IMR-90 (cell line): ENCODE measurements around the gene DUS2. TPM values are rescaled to one million over a fixed set of nuclear protein-coding genes. Genes with fewer than 3 reads are reported as not detected.
A peak's percentile ranks its signal among the peaks of the same experiment; 100 is the strongest.
"Not testable (repeated sequence)": the region's sequence is repeated elsewhere in the genome, so short reads cannot be mapped to it uniquely, and the experiment has no call there.

Experiments used
- ATAC-seq: fragments of 200-7000 bp; cut with Tn5 transposase; 2 replicates; pipeline ENCODE4 v1.9.1; 2020; ENCODE audit warnings: low read depth, mild to moderate bottlenecking, moderate library complexity
- BruUV-seq: library from RNA; stranded (reverse); fragments of 400-500 nt; replicated peaks from 2 replicates; lab custom pipeline; 2021; lab: Mats Ljungman, UMichigan
- CTCF ChIA-PET: fragments of 300-600 bp; formaldehyde crosslinking; extraction: SDS; loops from one replicate; lab custom pipeline; 2021; ENCODE audit warnings: antibody characterized with exemption; lab: Yijun Ruan, JAX
- POLR2A ChIA-PET: fragments of 300-600 bp; sonication (Branson Sonifier 250); formaldehyde crosslinking; loops from one replicate; lab custom pipeline; 2022; ENCODE audit warnings: antibody characterized with exemption; ENCODE audit not compliant: unreplicated experiment; lab: Charles Lee
- DNase-seq: peaks from one replicate; pipeline ENCODE4 v3.0.0; 2013
- H2AFZ ChIP-seq: replicated peaks from 2 replicates; pipeline ENCODE3; 2013; ENCODE audit warnings: low read length, mild to moderate bottlenecking; ENCODE audit not compliant: poor library complexity
- H2AK5ac ChIP-seq: 2 replicates; pipeline ENCODE4 v1.6.1; 2013; ENCODE audit warnings: low read depth, low read length, inconsistent platforms
- H2AK9ac ChIP-seq: replicated peaks from 2 replicates; pipeline ENCODE3; 2013; ENCODE audit warnings: mild to moderate bottlenecking, low read depth, low read length, moderate library complexity; ENCODE audit not compliant: poor library complexity
- H2BK120ac ChIP-seq: 2 replicates; pipeline ENCODE4 v1.6.1; 2013; ENCODE audit warnings: low read depth, low read length, inconsistent platforms
- H2BK15ac ChIP-seq: 3 replicates; pipeline ENCODE4 v1.6.1; 2013; ENCODE audit warnings: low read depth, low read length, inconsistent platforms
- H2BK20ac ChIP-seq: 2 replicates; pipeline ENCODE4 v1.6.1; 2013; ENCODE audit warnings: low read depth, mild to moderate bottlenecking, inconsistent platforms, low read length, moderate library complexity
- H2BK5ac ChIP-seq: 2 replicates; pipeline ENCODE4 v1.6.1; 2013; ENCODE audit warnings: mild to moderate bottlenecking, low read depth, low read length, inconsistent platforms; ENCODE audit not compliant: poor library complexity, severe bottlenecking
- H3K14ac ChIP-seq: replicated peaks from 2 replicates; pipeline ENCODE4 v1.6.1; 2013; ENCODE audit warnings: low read depth, low read length, inconsistent platforms
- H3K18ac ChIP-seq: 2 replicates; pipeline ENCODE4 v1.6.1; 2013; ENCODE audit warnings: low read depth, low read length, control low read depth
- H3K23ac ChIP-seq: 2 replicates; pipeline ENCODE4 v1.6.1; 2013; ENCODE audit warnings: low read depth, low read length, inconsistent platforms
- H3K27ac ChIP-seq: 2 replicates; pipeline ENCODE4 v1.5.1; 2013; ENCODE audit warnings: mild to moderate bottlenecking, control low read depth, low read length; ENCODE audit not compliant: insufficient read depth
- H3K27me3 ChIP-seq: 2 replicates; pipeline ENCODE4 v1.6.1; 2013; ENCODE audit warnings: low read length; ENCODE audit not compliant: control insufficient read depth, insufficient read depth
- H3K36me3 ChIP-seq: 2 replicates; pipeline ENCODE4 v1.6.1; 2013; ENCODE audit warnings: low read length, mixed read lengths; ENCODE audit not compliant: control insufficient read depth, insufficient read depth
- H3K4ac ChIP-seq: 2 replicates; pipeline ENCODE4 v1.6.1; 2013; ENCODE audit warnings: low read depth, low read length, inconsistent platforms
- H3K4me1 ChIP-seq: 2 replicates; pipeline ENCODE4 v1.6.1; 2013; ENCODE audit warnings: low read length, mixed read lengths; ENCODE audit not compliant: control insufficient read depth, insufficient read depth
- H3K4me2 ChIP-seq: 2 replicates; pipeline ENCODE4 v1.6.1; 2013; ENCODE audit warnings: low read depth, mild to moderate bottlenecking, control low read depth, low read length, moderate library complexity
- H3K4me3 ChIP-seq: 2 replicates; pipeline ENCODE4 v1.5.1; 2013; ENCODE audit warnings: low read depth, mild to moderate bottlenecking, control low read depth, low read length, moderate library complexity; ENCODE audit not compliant: insufficient read depth
- H3K56ac ChIP-seq: 2 replicates; pipeline ENCODE4 v1.6.1; 2013; ENCODE audit warnings: low read length, inconsistent platforms; ENCODE audit not compliant: insufficient read depth; ENCODE audit errors: extremely low read depth
- H3K79me1 ChIP-seq, 2 experiments: 2 replicates each; pipeline ENCODE4 v1.6.1; 2013; ENCODE audit warnings: low read length in 2 of 2, inconsistent platforms in 1 of 2, low read depth in 1 of 2
- H3K9ac ChIP-seq: 2 replicates; pipeline ENCODE4 v1.6.1; 2013; ENCODE audit warnings: low read depth, low read length, control low read depth
- H3K9me1 ChIP-seq: 2 replicates; pipeline ENCODE4 v1.6.1; 2013; ENCODE audit warnings: low read length, inconsistent platforms; ENCODE audit not compliant: insufficient read depth
- H3K9me3 ChIP-seq: 2 replicates; pipeline ENCODE4 v1.6.1; 2013; ENCODE audit warnings: low read length; ENCODE audit not compliant: control insufficient read depth, insufficient read depth
- H4K20me1 ChIP-seq: 2 replicates; pipeline ENCODE4 v1.6.1; 2013; ENCODE audit warnings: low read length, inconsistent platforms; ENCODE audit not compliant: insufficient read depth
- H4K5ac ChIP-seq: 2 replicates; pipeline ENCODE4 v1.6.1; 2013; ENCODE audit warnings: mild to moderate bottlenecking, low read depth, low read length, control low read depth
- H4K8ac ChIP-seq, 2 experiments: 2 replicates each; pipeline ENCODE4 v1.6.1; 2013; ENCODE audit warnings: low read depth in 2 of 2, low read length in 2 of 2, control low read depth in 1 of 2, inconsistent platforms in 1 of 2
- H4K91ac ChIP-seq: 2 replicates; pipeline ENCODE4 v1.6.1; 2013; ENCODE audit warnings: low read depth, low read length, inconsistent platforms; ENCODE audit not compliant: insufficient read depth
- CEBPB ChIP-seq: IDR thresholded peaks from 2 replicates; pipeline ENCODE4 v1.6.1; 2012; ENCODE audit warnings: low read depth, low read length, improper control_type of control experiment
- CHD1 ChIP-seq: IDR thresholded peaks from 2 replicates; pipeline ENCODE4 v1.6.1; 2012; ENCODE audit warnings: low read depth, low read length, improper control_type of control experiment
- MAZ ChIP-seq: IDR thresholded peaks from 2 replicates; pipeline ENCODE4 v1.6.1; 2012; ENCODE audit warnings: low read depth, mild to moderate bottlenecking, low read length, improper control_type of control experiment, moderate library complexity, borderline replicate concordance
- WGBS, 2 experiments: methylation state at CpG; one replicate each; pipeline versions ENCODE4 v1.1.5 to v1.1.7; 2013; ENCODE audit warnings: missing lambda C conversion rate in 2 of 2; ENCODE audit not compliant: insufficient read length in 1 of 2; ENCODE audit errors: extremely low coverage in 2 of 2; 5-methylcytosine and 5-hydroxymethylcytosine counted together
- dilution Hi-C: fragments of 300-500 bp; cut with HindIII; formaldehyde crosslinking; loops from one replicate; pipeline ENCODE4 v1.14.3; 2018; ENCODE audit warnings: low sequenced_read_pairs; ENCODE audit not compliant: unreplicated experiment
- in situ Hi-C: fragments of 300-500 bp; cut with MboI; formaldehyde crosslinking; loops from 3 replicates; pipeline ENCODE4 v1.14.3; 2019; ENCODE audit warnings: low sequenced_read_pairs, inconsistent platforms, mixed read lengths
- intact Hi-C: fragments of 100-400 bp; cut with micrococcal nuclease; formaldehyde crosslinking; loops from 2 replicates; pipeline ENCODE4 v1.10.0; 2022
- polyA plus RNA-seq, 3 experiments: library from polyadenylated mRNA; depleted of rRNA; stranded (reverse); fragments of >200 nt; gene quantifications; 2 replicates each; pipeline ENCODE4 v1.2.3, GENCODE V29; 2012; ENCODE audit warnings: low replicate concordance in 1 of 3
- total RNA-seq: library from RNA; depleted of rRNA; stranded (reverse); fragments of >200 nt; gene quantifications from 2 replicates; pipeline ENCODE4 v1.2.3, GENCODE V29; 2012

DUS2 gene
- total and polyA plus RNA-seq, 2 of the 4 experiments (the other 2 are of a cell fraction) = 15.8 to 30.5 TPM

DNA sequence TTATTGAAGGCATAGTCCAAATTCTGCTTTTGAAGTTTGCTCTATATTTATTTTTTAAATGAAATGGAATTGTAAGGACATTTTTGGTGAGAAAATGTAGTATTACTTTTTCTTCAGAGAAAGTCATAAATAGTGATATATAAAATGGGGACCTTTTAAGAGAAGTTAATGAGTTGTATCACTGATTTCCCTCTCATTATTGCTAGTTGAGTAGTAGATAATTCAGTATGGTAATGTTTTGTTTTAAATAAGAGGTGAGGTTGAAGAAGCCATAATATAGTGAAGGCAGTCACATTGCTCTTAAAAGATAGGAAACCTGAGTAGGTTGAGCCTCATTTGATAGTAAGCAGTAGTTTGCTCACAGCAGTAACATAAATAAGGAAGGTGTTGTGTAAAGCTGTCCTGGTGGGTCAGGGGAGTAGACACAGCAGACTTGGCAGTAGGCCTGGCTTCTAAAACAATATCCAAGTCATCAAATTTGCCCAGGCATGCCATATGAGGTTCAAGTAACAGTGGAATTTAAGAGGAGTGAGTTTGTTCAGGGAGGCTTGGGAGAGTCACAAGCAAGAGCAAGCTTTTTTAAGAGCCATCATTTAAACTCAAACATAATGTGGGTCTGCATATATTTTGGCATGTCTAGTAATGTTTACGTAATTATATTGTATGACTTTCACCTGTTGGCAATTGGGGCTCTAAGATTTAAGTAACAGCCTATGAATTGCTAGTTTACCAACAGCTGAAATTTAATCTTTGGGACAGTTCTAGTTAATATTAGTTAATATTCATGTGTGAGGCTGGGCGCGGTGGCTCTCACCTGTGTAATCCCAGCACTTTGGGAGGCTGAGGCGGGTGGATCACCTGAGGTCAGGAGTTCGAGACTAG, 68.5 kb downstream of the DUS2 start (continued):
- TF ChIP-seq MAZ (no peak), CEBPB (no peak), CHD1 (no peak)

DNA sequence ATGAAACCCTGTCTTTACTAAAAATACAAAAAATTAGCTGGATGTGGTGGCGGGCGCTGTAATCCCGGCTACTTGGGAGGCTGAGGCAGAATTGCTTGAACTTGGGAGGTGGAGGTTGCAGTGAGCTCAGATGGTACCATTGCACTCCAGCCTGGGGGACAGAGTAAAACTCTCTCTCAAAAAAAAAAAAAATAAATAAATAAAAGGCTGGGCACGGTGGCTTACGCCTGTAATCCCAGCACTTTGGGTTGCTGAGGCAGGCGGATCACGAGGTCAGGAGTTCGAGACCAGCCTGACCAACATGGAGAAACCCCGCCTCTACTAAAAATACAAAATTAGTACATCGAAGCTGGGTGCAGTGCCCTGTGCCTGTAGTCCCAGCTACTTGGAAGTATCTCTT, 69.2 kb downstream of the DUS2 start:
- H3K18ac ChIP-seq, DNase-seq, H2AK9ac ChIP-seq, H4K5ac ChIP-seq, H3K56ac ChIP-seq, H3K23ac ChIP-seq, ATAC-seq, H3K9me1 ChIP-seq, H3K9ac ChIP-seq, H2BK120ac ChIP-seq, H3K4ac ChIP-seq, H3K4me1 ChIP-seq, H3K36me3 ChIP-seq, H3K4me2 ChIP-seq, H2BK15ac ChIP-seq, H2AK5ac ChIP-seq, H3K27me3 ChIP-seq, H3K14ac ChIP-seq, H3K4me3 ChIP-seq, dilution Hi-C loops, H4K91ac ChIP-seq, BruUV-seq, H2AFZ ChIP-seq, H2BK20ac ChIP-seq, H3K9me3 ChIP-seq: not testable (repeated sequence)
- Histone ChIP-seq H4K20me1 (peaks cover 19% of the 10 kb centered on the region; the same call in 1 of the 2 replicates), H2BK5ac (peak overlapping the region; percentile 86), H3K79me1 (peaks cover 30 to 67% of the 10 kb centered on the region in 2 experiments), H4K8ac (peak overlapping the region in 1 of 2 experiments; percentile 48; a peak in 2 of 4 replicates), H3K27ac (peak overlapping the region; percentile 37; the same call in 1 of the 2 replicates)
- in situ Hi-C loops = loop anchor here (10.0 kb wide), 1 partner anchor 133 kb away; no protein-coding TSS in a partner anchor
- WGBS, 2 experiments = no CpG with 5 or more reads among the region's 10 CpGs
- CTCF ChIA-PET = interaction anchor here (0.6 kb wide), 1 partner anchor 138 kb away, joined by 3 read pairs; no protein-coding TSS in a partner anchor
- intact Hi-C loops = loop anchor here (5.0 kb wide), 1 partner anchor 40 kb away; no protein-coding TSS in a partner anchor
- POLR2A ChIA-PET = interaction anchor here (0.6 kb wide), 1 partner anchor 17 kb away, joined by 3 read pairs; no protein-coding TSS in a partner anchor
